Thoracic aorta (tissue), 2 donors: ENCODE results near the gene ADO. TPM values are rescaled to one million over a fixed set of nuclear protein-coding genes. Genes with fewer than 3 reads are reported as not detected.

Experiments used
- ATAC-seq: fragments of 150-250 bp; one replicate; pipeline ENCODE4 v1.8.0; 2017; ENCODE audit warnings: low read depth; ENCODE audit not compliant: insufficient number of reproducible peaks, low FRiP score
- DNase-seq: peaks from one replicate; pipeline ENCODE4 v3.0.0-alpha.2; 2020; ENCODE audit warnings: low spot score
- H3K27ac ChIP-seq, 2 donors: fragments of 200-600 bp; sonication (generic); 1 replicate in 1 of 2; 2 replicates in 1 of 2; pipeline ENCODE4 v1.5.1; 2016; ENCODE audit warnings: mild to moderate bottlenecking in 2 of 2, moderate library complexity in 2 of 2
- H3K27me3 ChIP-seq: fragments of 200-600 bp; sonication (generic); replicated peaks from 2 replicates; pipeline ENCODE4 v1.6.0; 2016; ENCODE audit warnings: mild to moderate bottlenecking; ENCODE audit not compliant: insufficient read depth
- H3K36me3 ChIP-seq: fragments of 200-600 bp; sonication (generic); one replicate; pipeline ENCODE4 v1.5.1; 2016
- H3K4me1 ChIP-seq, 2 donors: fragments of 200-600 bp; sonication (generic); 1 replicate in 1 of 2; 2 replicates in 1 of 2; pipeline versions ENCODE4 v1.5.1 to v1.6.0; 2016; ENCODE audit warnings: low read depth in 2 of 2, mild to moderate bottlenecking in 1 of 2; ENCODE audit not compliant: control insufficient read depth in 1 of 2
- H3K4me3 ChIP-seq: fragments of 200-600 bp; sonication (generic); 2 replicates; pipeline ENCODE4 v1.5.1; 2016; ENCODE audit warnings: mild to moderate bottlenecking
- H3K9me3 ChIP-seq: fragments of 200-600 bp; sonication (generic); 2 replicates; pipeline ENCODE4 v1.5.1; 2016
- CTCF ChIP-seq: fragments of 200-600 bp; sonication (generic); IDR thresholded peaks from one replicate; pipeline ENCODE4 v1.5.1; 2019; ENCODE audit warnings: antibody characterized with exemption
- total RNA-seq, 2 donors: library from RNA; depleted of rRNA; stranded (reverse); fragments of >200 nt; gene quantifications; one replicate each; pipeline versions ENCODE4 v1.1.0 to v1.2.3, GENCODE V29; 2016

The ADO gene
- total RNA-seq, 2 donors from 2014 or later = 15.8 to 22.8 TPM

GRCh38 chr10:62812672-62813439, 8.3 kb downstream of the ADO start:
- TF ChIP-seq CTCF = no peak
- no peak overlapping the region for H3K4me3 ChIP-seq
- no peaks in the 10 kb centered on the region for H3K9me3 ChIP-seq
- DNase-seq (no peak), ATAC-seq (no peak)
- peaks cover 12 to 22% of the 10 kb centered on the region in 2 donors for H3K4me1 ChIP-seq
- no peaks in the 10 kb centered on the region for H3K27me3 ChIP-seq
- no peak overlapping the region for H3K27ac ChIP-seq
- no peaks in the 10 kb centered on the region for H3K36me3 ChIP-seq

- Histone ChIP-seq H3K27me3 (no peaks in the 10 kb centered on the region), H3K4me1 (peaks cover 17 to 28% of the 10 kb centered on the region in 2 donors), H3K9me3 (no peaks in the 10 kb centered on the region), H3K4me3 (no peak overlapping the region), H3K27ac (no peak overlapping the region), H3K36me3 (no peaks in the 10 kb centered on the region)
- TF ChIP-seq CTCF = no peak
- no peak for DNase-seq
- ATAC-seq = no peak
These were observed 8.9 kb downstream of the ADO start for GRCh38 chr10:62813453-62813852.

GRCh38 chr10:62813981-62814380, 9.5 kb downstream of the ADO start:
- Histone ChIP-seq H3K27me3 (no peaks in the 10 kb centered on the region), H3K4me3 (no peak overlapping the region), H3K36me3 (no peaks in the 10 kb centered on the region), H3K9me3 (no peaks in the 10 kb centered on the region), H3K27ac (no peak overlapping the region), H3K4me1 (peaks cover 20 to 33% of the 10 kb centered on the region in 2 donors)
- ATAC-seq (no peak), DNase-seq (no peak)
- TF ChIP-seq CTCF = no peak

- Histone ChIP-seq H3K4me1 (peaks cover 20 to 42% of the 10 kb centered on the region in 2 donors), H3K4me3 (peak overlapping the region; percentile 95), H3K9me3 (no peaks in the 10 kb centered on the region), H3K27ac (no peak overlapping the region), H3K36me3 (no peaks in the 10 kb centered on the region), H3K27me3 (no peaks in the 10 kb centered on the region)
- DNase-seq = no peak
- TF ChIP-seq CTCF = no peak
- no peak for ATAC-seq
These were observed 10.3 kb downstream of the ADO start for GRCh38 chr10:62814756-62815380.

- ATAC-seq (no peak), DNase-seq (no peak)
- peak overlapping the region; percentile 95 for H3K4me3 ChIP-seq
- no peaks in the 10 kb centered on the region for H3K9me3 ChIP-seq
- peaks cover 20 to 44% of the 10 kb centered on the region in 2 donors for H3K4me1 ChIP-seq
- H3K27me3 ChIP-seq = no peaks in the 10 kb centered on the region
- no peak for TF ChIP-seq CTCF
- H3K27ac ChIP-seq = no peak overlapping the region
- H3K36me3 ChIP-seq = no peaks in the 10 kb centered on the region
These were observed 11.0 kb downstream of the ADO start for GRCh38 chr10:62815381-62816075.
